ENCODE data around the gene IRAK1.
"Not testable (repeated sequence)": the region's sequence is repeated elsewhere in the genome, so short reads cannot be mapped to it uniquely, and the experiment has no call there.

IRAK1 gene

DNA sequence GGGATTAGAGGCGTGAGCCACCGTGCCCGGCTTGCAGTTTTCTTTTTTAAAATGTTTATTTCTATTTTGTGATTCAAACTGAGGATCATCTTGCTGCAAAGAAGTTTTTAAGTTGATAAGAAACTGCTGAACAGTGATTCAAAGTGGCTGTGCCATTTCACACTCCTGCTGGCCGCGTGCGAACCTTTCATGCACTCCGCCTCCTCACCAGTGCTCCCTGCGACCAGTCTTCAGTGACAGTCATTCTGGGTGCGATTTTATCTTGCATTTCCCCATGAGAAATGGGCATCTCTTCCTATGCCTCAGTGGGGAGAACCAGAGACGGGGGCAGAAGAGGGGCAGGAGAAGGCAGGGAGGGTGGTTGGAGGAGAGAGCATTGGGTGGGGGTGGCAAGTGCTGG is 25.7 kb downstream of the IRAK1 start:
- no peak for DNase-seq

DNA sequence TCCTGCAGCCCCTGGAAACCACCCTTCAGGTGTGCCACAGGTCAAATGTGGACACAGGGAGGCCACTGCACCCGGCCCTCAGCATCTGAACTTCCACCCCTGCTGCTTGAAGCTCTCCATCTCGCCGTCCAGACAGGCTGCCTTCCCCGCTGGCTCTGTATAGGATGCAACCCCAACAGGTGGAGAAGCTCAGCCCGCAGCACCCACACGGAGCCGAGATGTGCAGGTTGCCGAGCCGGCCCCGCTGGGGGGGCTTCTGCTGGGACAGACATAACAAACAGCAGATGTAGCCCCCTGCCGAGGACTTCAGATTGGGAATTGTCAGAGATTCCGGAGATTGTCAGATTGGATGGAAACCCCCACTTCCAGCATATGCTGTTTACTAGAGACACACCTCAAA is 26.6 kb downstream of the IRAK1 start:
- no peak for DNase-seq

DNA sequence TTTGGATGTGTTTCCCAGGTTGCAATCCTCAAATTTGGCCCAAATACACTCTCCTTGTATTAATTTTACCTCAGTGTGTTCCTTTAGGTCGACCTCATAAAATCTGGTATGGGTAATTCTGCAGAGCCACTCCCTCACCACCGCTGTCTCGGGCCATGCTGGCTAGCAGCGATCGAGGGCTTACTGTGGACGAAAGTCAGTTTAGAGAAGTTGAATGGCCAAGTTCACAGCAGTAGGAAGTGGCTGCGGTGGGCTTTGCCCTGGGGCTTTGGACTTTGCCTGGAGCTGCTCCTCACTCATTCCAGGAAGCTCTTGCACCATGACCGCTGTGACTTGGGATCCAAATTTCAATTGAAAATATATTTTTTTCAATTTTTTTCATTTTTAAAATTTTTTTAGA is 27.5 kb downstream of the IRAK1 start:
- DNase-seq = no peak

DNA sequence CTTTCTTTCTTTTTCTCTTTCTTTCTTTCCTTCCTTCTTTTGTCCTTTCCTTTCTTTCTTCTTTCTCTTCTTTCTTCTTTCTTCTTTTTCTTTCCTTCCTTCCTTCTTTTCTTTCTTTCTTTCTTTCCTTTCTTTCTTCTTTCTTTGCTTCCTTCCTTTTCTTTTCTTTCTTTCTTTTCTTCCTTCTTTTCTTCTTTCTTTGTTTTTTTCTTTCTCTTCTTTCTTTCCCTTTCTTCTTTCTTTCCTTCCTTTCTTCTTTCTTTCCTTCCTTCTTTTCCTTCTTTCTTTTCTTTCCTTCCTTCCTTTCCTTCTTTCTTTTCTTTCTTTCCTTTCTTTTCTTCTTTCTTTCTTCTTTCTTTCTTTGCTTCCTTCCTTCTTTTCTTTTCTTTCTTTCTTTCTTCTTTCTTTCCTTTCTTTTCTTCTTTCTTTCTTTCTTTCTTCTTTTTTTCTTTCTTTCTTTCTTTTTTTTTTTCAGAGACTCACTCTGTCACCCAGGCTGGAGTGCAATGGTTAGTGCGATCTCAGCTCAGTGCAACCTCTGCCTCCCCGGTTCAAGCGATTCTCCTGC is 28.6 kb downstream of the IRAK1 start:
- no peak for DNase-seq

DNA sequence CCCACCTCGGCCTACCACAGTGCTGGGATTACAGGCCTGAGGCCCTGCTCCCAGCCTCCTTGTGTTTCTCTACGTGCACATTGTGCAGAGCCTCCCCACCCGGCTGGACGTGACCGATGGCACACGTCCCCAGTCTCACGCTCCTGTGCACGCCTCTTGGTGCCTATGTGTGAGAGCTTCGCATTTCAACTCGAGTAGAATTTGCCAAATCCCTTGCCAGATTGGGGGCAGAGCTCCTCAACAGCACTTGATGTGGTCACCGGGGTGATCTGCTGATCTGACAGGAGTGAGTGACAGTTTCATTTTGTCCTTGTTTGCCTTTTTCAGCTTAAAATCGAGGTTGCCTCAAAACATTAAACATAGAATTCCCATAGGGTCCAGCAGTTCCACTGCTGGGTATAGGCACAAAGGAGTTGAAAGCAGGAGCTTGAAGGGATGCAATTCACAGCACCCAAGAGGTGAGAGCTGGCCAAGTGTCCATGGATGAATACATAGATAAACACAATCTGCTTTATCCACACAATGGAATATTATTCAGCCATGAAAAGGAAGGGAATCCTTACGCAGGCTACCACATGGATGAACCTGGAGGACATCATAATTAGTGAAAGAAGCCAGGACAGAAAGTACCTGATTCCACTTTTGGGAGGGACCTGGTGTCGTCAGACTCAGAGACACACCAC is 29.6 kb downstream of the IRAK1 start:
- no peak for DNase-seq

DNA sequence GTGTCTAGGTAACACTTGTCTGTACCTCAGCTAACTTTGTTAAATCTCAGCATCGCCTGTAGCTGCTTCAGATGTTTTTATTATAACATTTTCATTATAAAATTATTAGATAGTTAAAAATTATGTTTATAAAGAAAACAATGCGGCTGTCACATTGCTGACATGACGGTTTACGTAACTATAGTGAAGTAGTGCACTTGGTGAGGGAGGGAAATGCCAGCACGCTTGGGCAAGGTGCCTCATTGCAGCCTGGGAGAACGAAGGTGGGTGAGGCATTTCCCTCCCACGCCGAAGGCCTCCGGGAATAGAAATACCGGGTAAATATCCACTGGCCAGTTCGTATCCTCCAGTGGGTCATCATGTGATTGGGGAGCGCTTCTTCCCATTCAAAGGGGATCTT is 31.2 kb downstream of the IRAK1 start:
- DNase-seq = no peak

DNA sequence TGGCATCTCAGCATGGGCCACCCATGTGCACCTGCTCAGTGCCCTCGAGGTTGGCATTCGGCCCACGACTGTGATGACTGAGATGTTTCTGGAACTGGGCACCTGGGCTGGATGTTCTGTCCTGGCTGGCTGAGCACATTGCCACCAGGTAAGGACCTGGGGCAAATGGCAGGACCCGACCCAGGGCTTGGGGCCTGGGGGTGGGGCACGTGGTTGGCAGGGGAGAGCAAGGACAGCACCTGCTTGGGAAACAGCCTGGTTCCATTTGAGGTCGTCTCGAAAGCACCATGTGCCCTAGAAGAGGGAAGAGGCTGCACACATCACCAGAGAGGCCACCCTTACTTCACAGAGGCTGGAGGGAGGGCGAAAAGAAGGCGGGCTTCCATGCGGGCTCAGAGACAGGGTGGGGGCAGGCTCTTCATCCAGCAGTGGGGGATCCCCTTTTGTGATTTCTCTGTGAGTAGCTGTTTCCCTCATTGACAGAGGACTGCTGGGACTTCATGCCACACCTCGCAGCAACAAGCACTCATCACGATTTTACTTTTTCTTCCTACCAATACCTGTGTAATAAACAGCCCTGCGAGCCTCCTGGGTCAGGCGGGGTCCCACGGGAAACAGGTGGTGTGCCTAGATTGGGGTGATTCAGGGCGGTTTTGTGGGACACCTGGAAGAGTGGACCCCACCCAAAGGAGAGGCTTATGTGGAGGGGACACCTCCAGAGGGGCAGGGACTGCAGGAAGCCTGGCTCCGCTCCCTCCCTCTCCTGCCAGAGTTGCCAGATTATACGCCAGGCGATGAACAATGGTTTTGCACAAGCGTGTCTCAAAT is 35.1 kb downstream of the IRAK1 start:
- DNase-seq = no peak

DNA sequence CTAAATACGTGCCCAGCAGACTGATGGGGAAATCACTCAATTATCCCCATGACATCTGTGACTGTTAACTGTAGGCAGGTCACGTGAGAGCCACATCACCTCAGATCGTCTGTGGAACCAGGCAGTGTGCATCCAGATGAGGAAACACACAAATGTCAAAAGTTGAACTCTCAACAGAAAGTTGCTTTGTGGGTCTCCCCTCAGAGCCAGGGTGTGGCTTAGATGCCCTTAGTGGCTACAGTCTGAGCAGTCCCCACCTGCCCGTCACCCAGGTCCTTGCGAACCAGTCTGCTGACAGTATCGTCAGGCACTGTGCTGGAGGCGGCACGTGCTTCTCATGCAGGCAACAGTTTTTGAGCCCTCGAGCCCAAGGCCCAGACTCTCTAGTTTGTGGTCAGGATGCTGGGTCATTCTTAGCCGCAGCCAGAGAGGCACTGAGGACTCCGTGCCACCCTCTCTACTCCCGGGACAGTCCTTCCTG is 36.3 kb downstream of the IRAK1 start:
- no peak for DNase-seq

DNA sequence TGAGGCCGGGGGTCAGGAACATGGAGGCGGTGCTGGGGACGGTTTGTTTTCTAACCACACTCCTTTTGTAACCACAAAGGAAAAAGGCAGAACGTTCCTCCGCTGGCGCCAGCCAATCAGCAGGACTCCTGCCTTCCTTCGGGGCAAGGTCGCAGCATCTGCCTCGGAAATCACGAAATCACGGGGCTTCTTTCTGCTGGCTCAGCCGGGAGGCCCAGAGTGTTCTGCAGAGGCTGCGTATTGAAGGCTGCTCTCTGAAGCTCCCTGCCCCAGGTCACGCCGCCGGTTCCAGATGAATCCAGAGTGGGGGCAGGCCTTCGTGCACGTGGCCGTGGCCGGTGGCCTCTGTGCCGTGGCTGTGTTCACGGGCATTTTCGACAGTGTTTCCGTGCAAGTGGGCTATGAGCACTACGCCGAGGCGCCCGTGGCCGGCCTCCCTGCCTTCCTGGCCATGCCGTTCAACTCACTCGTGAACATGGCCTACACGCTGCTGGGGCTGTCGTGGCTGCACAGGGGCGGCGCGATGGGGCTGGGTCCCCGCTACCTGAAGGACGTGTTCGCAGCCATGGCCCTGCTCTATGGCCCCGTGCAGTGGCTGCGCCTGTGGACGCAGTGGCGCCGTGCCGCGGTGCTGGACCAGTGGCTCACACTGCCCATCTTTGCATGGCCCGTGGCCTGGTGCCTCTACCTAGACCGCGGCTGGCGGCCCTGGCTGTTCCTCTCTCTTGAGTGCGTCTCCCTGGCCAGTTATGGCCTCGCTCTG is 37.8 kb downstream of the IRAK1 start:
- DNase-seq = no peak

DNA sequence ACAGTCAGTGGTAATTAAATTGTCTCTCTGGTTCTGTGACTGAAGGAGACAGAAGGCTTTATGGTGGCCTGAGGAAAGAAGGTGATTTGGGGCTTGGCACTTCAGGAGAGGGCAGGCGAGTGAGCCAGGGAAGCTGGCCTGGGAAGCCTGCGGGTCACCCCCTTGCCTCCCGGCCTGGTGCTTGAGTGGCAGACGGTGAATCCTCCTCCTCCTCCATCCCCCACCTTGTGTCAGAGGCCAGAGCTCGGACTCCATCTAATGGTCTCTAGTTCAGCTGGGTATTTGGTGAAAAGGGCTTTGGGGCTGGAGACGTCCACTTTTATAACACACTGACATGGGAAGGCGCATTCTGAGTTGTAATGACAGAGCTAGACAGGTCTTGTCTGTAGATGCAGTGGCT is 38.5 kb downstream of the IRAK1 start:
- DNase-seq = no peak

DNA sequence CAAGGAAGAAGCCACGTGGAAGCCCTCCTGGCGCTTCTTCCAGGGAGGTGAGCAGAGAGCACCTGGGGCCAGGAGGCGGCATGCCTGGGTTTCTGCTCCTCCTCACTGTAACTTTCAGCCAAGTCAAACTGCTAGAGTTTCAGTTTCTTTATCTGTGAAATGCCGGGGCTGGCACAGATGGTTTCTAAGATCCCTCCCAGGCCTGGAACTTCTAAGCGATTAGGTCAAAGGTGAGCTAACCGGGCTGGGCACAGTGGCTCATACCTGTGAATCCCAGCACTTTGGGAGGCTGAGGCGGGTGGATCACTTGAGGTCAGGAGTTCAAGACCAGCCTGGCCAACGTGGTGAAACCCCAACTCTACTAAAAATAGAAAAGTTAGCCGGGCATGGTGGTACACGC is 39.3 kb downstream of the IRAK1 start:
- DNase-seq = not testable (repeated sequence)

DNA sequence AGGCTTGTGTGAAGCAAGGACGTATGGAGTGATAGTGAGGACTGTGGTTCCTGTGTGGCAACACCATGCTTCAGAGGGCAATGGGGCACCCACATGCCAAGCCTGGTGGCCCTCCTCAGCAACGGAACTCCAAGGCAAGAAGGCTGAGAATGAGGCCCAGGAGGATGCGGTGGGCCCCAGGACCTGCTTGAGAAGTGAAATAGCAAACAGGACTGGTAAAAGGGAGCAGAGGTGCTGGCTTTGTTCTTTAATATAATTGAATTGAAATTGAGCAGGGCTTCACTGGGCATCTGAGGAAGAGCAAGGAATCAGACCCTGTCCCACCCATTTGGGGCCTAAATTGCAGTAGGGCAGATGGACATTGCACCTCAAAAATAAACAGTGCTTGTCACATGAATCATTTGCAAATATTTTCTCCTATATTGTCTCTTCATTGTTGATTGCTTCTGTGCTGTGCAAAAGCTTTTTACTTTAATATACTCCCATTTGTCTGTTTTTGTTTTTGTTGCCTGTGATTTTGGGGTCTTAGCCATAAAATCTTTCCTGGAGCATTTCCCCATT is 44.9 kb downstream of the IRAK1 start:
- no peak for DNase-seq

DNA sequence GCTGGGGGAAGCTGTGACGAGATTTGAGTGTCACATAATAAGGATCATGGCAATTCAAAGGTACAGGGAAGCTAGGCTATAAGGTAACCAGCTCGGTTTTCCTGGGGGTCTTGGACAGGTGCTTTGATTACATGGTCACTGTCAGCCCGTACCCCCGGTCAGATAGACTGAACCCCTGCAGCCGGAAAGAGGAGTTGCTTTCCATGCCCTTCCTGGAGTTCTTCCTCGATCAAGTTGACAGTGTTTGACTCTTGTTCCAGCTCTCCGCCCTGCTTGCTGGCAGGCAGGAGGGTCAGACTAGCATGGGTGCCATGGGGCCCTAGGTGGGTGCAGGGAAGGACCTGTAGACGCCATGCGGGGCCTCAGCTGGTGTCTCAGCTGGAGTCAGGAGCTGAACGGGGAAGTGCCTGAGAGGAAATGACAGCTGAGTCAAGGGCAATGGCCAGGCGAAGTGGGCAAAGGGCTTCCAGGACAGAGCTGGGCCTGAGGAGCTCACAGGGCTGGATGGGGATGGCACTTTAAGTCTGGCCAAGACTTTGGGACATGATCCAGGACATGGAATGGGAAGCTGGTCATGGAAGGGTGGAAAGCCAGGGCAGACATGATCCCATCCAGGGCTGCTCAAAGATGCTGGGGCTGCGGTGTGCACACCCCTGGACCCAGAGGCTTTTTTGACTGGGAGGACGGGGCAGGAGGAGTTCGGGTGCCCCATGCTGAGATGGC is 45.5 kb downstream of the IRAK1 start:
- DNase-seq = no peak

DNA sequence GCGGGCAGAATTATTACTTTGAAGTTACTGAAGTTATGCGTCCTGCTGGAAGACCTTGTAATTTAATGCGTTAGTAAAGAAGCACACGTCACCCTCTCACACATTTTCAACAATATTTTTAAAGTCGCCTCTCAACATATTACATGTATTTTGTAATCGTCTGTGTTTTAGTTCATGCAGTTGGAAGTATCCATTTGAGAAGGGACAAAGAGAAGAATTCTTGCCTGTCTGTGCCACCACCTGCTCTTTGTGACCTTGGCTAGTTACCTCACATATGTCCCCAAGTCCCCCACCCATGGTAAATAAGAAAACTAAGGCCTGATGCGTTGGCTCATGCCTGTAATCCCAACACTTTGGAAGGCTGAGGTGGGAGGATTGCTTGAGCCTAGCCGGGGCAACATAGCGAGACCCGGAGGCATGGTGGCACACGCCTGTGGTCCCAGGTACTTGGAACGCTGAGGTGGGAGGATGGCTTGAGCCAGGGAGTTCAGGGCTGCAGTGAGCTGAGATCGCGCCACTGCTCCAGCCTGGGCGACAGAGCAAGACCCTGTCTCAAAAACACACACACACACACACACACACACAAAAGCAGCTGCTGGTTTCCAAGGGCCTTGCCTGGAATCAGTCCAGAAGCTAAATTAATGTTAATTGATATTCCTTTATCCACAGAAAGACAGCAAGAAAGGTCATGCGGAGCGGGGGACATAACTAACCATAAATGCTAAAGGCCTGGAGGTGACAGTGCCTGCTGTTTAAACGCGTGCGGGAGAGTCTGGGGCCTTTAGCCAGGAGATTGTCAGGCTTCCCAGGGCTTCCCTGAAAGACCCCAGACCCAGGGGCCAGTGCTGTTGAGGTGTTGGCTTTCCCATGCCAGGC is 46.3 kb downstream of the IRAK1 start:
- no peak for DNase-seq

DNA sequence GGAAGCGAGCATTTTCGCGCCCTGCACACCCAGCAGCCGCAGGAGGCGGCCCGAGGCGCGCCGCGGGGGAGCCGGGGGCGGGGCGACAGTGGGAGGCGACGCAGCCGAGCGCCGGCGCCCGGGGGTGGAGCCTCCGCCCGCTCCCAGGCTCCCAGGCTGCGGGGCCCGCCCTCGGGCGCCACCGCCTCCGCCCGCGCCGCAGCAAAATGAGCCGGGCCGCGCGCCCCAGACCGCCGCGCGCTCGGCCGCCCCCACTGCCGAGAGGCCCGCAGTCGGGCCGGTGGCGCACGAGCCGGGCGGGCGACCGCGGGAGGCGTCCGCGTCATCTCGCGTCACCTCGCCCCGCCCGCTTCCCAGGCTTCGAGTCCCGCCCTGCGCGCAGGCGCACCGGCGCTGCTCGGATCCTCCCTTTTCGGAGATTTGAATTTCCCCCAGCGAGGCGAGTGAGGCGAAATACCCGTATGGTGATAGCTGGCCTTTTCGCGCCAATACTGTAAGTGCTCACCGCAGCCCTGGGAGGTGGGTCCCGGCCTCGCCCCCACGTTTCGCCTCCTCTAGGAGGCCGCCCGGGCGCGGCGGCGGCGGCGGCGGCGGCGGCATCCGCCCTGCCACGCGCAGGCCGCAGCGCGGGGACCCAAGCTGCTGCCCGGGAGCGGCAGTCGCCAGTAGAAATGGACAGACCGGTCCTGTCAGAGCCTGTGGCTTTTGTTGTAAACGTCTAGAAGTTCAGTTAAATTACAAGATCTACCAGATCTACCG is 47.2 kb downstream of the IRAK1 start, which contains the start of gene TMEM187:
TMEM187 (plus strand) TSS at position 387 of the 759 bp plus-strand sequence. CDS start 9,309 bp downstream, outside the sequence.
- peak; percentile 89 for DNase-seq

DNA sequence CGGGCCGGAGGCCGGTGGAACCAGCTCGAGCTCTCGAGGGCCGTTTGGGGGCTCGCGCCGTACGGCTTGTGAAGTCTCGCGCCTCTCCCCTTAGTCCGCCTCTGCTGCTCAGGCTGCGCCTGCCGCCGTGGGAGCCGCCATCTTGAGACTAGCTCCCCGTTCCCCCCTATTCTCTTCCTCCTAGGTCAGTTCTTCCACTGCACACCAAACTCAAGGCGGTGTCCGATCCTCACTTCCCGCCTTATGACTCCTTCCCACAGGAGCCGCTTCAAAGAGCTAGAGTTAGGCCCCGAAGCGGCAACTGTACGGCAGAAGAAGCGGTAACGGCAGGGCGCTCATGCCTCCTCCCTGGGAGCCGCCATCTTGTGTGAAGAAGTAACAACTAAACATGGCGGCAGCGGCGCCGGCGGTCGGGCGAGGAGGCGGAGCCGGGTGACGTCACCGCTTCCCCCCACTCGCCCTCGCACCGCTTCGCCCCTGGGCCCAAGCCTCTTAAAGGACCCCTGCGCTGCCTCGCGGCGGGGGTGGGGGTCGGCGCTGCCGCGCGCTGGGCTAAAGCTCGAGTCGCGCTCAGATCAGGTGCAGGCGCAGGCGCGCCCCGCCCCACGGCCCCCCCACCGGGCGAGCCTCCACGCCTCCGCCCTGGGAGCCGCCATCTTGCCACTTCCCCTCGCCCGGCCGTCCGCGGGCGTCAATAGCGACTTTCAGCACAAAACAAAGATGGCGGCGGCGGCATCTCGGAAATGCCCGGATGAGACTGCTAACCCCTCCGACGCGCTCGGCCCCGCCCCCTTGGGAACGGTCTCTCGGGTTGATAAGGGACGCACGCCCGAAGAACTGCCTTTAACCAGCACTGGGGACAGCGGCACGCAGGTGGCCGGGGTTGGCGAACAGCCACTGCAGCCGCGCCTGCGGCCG is 48.0 kb downstream of the IRAK1 start, which contains the start of gene HCFC1:
HCFC1 (minus strand) TSS at position 369 of the 918 bp plus-strand sequence. CDS start 978 bp downstream, outside the sequence.
- DNase-seq = peak; percentile 87

DNA sequence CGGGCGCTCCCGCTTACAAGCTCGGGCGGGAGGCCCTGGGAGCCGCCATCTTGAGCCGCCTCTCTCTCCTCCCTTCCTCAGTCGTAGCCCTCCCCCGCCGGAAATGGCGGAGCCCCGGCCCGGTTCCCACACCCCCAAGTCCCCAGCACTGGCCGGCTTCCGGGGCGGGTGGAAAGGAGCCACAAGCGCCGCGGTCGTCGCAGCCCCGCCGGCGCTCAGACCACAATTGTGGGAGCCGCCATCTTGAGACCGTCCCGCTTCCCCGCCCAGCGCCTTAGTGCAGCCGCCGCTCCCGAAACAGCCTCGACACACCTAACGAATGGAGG is 48.6 kb downstream of the IRAK1 start:
- DNase-seq = peak; percentile 88

DNA sequence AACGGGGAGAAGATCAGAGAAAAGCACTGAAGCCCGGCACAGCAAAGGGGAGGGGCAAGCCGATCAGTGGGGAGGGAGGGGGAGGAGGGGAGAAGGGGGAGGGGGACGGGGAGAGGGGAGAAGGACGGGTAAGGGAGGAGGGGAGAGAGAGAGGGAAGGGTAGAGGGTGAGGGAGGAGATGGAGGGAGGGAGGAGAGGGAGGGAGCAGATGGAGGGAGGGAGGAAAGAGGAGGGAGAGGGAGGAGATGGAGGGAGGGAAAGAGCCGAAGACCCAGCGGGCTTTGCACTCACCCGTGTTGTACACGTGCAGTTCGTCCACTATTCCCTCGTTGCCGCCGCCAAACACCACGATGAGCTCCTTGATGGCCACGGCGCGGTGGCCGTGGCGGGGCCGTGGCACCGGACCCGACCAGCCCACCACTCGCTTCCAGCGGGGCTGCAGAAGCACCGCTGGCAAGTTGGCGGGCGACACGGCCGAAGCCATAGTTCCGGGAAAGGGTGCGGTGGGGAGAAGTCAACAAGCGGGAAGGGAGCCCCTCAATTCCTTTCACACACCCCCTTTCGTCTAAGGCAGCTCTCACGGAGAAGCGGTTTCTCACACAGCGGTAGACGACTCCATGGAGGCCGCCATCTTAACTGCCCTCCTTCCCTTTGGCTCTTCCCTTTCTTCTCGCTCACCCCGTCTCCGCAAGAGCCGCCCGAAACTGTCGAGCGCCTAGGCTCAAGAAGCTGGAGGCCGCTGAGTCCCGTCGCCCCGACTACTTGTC is 49.2 kb downstream of the IRAK1 start:
- peak; percentile 80 for DNase-seq
